ENCODE results near the gene CCSER2.

DNA sequence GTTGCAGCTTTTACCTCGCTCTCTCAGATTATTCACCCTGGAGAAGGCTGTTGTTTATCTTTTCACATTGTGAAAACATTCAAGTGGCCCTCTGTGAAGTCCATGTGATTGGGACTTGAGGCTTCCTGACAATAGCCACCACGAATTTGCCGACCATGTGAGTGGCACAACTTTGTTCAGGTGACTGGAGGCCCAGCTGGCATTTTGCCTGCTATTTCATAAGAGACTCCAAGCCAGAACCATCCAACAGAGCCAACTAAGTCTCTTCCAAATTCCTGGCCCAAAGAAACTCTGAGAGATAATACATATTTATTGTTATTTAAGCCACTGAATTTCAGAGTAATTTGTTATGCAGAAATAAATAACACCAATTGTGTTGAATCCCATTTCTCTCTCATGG is 38.2 kb upstream of the CCSER2 start:
- TF ChIP-seq, protein P1, sequence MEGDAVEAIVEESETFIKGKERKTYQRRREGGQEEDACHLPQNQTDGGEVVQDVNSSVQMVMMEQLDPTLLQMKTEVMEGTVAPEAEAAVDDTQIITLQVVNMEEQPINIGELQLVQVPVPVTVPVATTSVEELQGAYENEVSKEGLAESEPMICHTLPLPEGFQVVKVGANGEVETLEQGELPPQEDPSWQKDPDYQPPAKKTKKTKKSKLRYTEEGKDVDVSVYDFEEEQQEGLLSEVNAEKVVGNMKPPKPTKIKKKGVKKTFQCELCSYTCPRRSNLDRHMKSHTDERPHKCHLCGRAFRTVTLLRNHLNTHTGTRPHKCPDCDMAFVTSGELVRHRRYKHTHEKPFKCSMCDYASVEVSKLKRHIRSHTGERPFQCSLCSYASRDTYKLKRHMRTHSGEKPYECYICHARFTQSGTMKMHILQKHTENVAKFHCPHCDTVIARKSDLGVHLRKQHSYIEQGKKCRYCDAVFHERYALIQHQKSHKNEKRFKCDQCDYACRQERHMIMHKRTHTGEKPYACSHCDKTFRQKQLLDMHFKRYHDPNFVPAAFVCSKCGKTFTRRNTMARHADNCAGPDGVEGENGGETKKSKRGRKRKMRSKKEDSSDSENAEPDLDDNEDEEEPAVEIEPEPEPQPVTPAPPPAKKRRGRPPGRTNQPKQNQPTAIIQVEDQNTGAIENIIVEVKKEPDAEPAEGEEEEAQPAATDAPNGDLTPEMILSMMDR (optimal IDR thresholded peaks at IDR 0.05 in 1 of 3, IDR thresholded peaks at IDR 0.05 in 1 of 3, conservative IDR thresholded peaks at IDR 0.05 in 1 of 3; ENCODE audit: extremely low read depth in 1 of 3, insufficient read depth in 2 of 3, low read length in 3 of 3) = no peak
- TF ChIP-seq EZH2 (IDR thresholded peaks at IDR 0.05; ENCODE audit: low read length) = no peak
